ENCODE results near the gene USP44. TPM values are rescaled to one million over a fixed set of nuclear protein-coding genes. Genes with fewer than 3 reads are reported as not detected.

USP44 gene
- total RNA-seq, 1 experiment from 2014 or later: not detected

DNA sequence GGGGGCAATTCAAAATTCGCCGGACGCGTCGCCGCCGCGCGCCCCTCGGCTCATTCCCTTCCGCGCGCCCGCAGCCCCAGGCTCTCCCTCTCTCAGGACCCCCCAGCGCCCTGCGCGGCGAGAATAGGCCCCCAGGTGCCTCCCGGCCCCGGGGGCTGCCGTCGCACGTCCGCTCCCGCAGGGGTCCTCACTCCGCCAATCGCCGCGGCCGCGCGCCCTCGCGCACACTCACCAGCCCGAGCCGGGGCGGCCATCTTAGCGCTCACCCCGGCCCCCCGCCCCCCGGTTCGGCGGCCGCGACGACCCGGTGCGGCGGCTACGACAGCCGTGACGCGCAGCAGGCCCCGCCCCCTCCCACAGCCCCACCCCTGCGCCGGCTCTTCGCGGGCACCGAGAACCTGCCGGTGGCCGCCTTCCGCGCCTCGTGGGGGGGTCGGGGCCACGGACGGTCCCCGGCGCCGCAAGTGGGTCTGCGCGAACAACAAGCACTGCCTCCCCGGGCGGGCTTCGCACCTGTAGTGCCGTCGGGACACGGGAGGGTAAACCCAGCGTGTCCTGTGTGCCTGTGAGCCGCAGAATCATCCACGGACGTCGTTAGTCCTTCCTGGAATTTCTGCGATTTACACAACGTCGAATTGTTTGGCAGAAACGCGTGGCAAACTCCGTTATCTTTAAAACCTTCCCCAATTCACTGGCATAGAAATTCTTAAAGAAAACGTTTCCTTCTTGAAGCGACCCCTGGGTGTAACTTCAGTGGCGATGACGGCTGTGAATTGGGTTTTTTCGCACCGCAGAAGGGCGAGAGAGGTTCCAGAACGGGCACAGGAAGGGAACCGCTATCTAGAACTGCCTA, 2.5 kb downstream of the USP44 start:
- DNase-seq (ENCODE audit: low read depth): no peak

DNA sequence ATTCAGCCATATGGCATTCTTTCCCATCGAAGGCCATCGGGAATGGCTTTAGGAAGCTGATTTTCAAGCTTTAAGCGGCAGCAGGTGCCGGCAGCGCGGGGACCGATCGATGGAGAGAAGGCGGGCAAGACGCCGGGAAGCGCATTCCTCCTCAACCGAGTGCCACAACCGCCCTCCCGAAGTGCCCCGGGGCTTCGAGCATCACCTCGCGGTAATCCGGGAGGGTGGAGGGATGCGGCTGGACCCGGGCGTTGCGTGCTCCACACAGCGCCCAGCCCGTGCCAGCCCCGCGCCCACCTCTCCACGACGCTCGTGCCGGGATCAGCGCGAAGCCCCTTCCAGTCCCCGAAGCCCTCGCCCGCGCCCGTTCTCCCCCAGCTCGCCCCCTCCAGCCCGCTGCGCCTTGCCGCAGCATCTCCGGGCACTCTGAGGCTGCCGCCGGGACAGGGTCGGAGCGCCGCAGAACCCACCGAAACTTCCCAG, 3.2 kb downstream of the USP44 start:
- no peak for DNase-seq (ENCODE audit: low read depth)

DNA sequence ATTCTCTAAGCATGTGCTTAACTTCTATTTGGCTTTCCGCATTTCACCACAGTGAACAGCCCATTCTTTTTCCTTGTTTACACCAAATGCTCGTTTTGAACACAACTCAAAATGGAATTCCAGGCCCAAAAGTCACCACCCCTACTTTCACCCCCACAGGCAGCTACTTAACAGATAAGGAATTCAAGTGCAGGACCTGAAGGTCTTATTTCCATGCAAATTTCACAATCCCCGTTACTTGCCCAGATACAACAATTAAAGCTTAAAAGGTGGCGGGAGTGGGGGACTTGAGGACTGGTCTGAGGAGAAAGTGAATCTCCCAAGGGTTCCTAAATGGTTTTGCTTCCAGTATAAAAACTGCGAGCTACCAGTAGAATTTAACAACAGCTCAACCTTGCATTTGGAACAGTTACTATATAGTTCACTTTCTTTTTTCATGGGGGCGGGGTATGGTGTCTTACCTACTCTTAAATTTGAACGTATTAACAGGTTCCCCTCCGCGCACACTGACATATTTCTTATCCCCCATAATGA, 3.7 kb downstream of the USP44 start:
- DNase-seq (ENCODE audit: low read depth): no peak

- DNase-seq (ENCODE audit: low read depth): no peak
Observed at GRCh38 chr12:95546491-95546813, 4.8 kb downstream of the USP44 start.

DNA sequence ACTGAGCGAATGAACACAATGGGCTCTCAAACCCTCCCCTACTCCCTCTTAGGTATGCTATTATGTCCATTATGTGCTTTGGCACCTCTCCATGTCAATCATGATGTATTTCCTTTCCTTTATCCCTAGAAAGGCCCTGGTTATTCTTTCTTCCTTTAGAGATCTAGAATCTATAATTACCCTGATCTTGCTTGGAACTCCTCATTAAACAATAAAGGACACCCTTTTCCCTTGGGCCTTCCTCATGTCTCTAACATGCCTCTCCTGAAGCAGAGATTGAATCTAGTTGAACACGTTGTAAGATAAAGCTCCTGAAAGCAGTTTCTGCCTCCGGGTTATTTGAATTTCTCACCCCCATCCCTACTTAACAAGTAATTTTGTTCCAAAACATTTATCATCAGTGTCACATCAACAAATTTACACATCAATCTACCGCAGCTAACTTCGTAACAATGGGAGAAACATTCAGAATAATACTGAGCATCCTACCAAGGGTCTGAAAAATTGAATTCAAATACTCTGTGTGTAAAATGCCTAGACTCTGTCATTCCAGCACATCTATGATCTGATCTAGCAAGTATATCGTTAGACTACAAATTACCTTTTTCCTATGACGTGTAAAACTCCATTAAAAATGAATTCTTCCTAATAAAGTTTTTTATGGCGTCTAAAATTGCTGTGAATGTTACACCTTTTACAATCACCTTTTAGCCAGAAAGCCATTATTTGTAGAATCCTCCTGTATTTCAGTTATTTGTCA, 5.4 kb downstream of the USP44 start:
- DNase-seq (ENCODE audit: low read depth): no peak

- no peak for DNase-seq (ENCODE audit: low read depth)
Observed at GRCh38 chr12:95545303-95545702, 6.0 kb downstream of the USP44 start.

- DNase-seq (ENCODE audit: low read depth): no peak
Observed at GRCh38 chr12:95544756-95545155, 6.5 kb downstream of the USP44 start.

- no peak for DNase-seq (ENCODE audit: low read depth)
Observed at GRCh38 chr12:95543305-95543704, 8.0 kb downstream of the USP44 start.

DNA sequence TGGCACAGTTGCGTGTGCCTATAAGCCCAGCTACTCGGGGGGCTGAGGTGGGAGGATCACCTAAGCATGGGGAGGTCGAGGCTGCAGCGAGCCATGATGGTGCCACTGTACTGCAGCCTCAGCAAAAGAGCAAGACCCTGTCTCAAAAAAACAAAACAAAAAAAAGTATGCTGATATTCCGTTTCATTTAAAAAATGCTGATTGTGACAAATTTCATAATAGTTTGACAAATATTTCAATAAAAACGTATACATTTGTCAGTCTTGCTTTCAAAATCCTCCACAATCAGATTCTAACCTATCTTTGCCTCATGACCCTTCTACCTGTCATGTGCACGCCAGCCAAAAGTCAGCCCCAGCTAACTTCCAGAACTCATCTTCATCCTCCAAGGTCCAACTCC, 9.8 kb downstream of the USP44 start:
- no peak for DNase-seq (ENCODE audit: low read depth)

DNA sequence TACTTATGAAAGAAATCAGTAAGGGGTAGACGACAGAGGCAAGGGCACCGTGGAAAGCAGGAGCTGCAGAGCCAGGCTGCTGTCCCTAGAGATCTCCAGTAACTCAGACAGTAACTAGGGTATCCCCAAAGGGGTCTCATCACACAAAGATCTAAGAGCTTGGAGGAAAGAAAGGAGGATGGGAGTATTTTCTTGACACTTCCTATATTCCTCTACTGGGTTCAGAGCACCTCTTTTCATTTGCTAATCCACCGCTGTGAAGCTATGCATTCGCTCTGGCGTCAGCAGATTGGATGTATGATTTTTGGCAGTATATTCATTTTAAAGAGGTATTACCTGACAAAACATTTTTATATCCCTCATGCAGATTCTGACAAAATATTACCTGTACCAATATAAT, 12.6 kb downstream of the USP44 start:
- no peak for DNase-seq (ENCODE audit: low read depth)

GRCh38 chr12:95538006-95538405, 13.3 kb downstream of the USP44 start:
- no peak for DNase-seq (ENCODE audit: low read depth)

- no peak for DNase-seq (ENCODE audit: low read depth)
Observed at GRCh38 chr12:95533985-95534384, 17.3 kb downstream of the USP44 start.

GRCh38 chr12:95532851-95533250, 18.4 kb downstream of the USP44 start:
- peak; percentile 11 for DNase-seq (ENCODE audit: low read depth)

DNA sequence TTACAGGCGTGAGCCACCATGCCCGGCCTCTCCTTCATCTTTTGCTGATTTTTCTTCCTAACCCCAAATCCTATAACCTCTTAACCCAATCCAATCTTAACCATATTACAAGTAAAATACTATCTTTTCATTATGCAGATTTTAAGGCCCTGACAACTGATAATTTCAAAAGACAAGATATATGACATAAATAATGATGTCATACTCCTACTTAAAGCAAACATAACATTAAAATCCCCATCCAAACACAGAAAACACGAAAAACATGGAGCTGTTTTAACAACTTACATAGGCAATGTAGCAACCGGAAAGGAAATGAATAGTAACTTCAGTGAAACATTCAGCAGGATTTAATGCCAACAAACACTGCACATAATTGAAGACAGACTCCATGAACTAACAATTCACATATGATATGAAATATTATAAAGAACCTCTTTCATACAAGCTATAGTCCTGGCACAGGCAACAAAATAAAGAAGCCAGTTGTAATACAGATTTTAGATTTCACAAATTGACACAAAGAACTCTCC, 21.5 kb downstream of the USP44 start:
- DNase-seq (ENCODE audit: low read depth): no peak

GRCh38 chr12:95528431-95528830, 22.8 kb downstream of the USP44 start:
- no peak for DNase-seq (ENCODE audit: low read depth)

GRCh38 chr12:95522692-95523091, 28.6 kb downstream of the USP44 start:
- peak; percentile 42 for DNase-seq (ENCODE audit: low read depth)

DNA sequence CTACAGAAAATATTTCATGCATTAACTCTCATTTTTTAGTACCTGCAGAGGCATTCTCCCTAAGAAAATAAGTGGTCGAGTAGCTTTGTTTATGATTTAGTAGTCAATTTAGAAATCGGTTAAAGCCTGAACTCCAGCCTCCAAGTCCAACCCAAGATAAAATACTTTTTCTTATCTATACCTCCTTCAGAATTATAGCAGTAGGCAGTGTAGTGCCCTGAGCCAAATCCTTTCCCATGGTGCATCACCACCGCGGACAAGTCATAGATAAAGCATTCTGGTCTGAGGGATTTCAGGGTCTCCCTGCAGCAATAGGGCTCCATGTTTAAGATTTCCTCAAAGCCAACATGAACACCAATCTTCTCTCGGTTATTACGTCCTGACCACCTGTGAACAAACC, 30.5 kb downstream of the USP44 start:
- no peak for DNase-seq (ENCODE audit: low read depth)

GRCh38 chr12:95518944-95519343, 32.3 kb downstream of the USP44 start:
- no peak for DNase-seq (ENCODE audit: low read depth)

- DNase-seq (ENCODE audit: low read depth): no peak
Observed at GRCh38 chr12:95517246-95517645, 34.0 kb downstream of the USP44 start.

GRCh38 chr12:95516757-95517156, 34.5 kb downstream of the USP44 start:
- no peak for DNase-seq (ENCODE audit: low read depth)

GRCh38 chr12:95515197-95515596, 36.1 kb downstream of the USP44 start:
- DNase-seq (ENCODE audit: low read depth): no peak

GRCh38 chr12:95513599-95513998, 37.7 kb downstream of the USP44 start:
- DNase-seq (ENCODE audit: low read depth): no peak

Measured in HT1080 (cell line).